HepG2 (cell line): ENCODE measurements around the gene SAMD4B. TPM values are rescaled to one million over a fixed set of nuclear protein-coding genes. Genes with fewer than 3 reads are reported as not detected.

Source experiments
- DPF2 ChIP-seq: sonication (generic); formaldehyde crosslinking; IDR thresholded peaks from 2 replicates; pipeline ENCODE4 v1.4.0; 2020; ENCODE audit warnings: mild to moderate bottlenecking, low read depth, missing genetic modification reagents, borderline replicate concordance
- DR1 ChIP-seq: sonication (generic); formaldehyde crosslinking; IDR thresholded peaks from 2 replicates; pipeline ENCODE4 v1.8.0; 2021; ENCODE audit warnings: mild to moderate bottlenecking, missing genetic modification reagents, inconsistent platforms
- MEIS1 ChIP-seq: sonication (generic); formaldehyde crosslinking; IDR thresholded peaks from 2 replicates; pipeline ENCODE4 v1.9.0; 2021; ENCODE audit warnings: mild to moderate bottlenecking, missing genetic modification reagents, moderate library complexity, borderline replicate concordance
- MZF1 ChIP-seq: sonication (generic); formaldehyde crosslinking; IDR thresholded peaks from 2 replicates; pipeline ENCODE4 v1.8.1; 2023; ENCODE audit warnings: mild to moderate bottlenecking, missing genetic modification reagents, borderline replicate concordance
- PCBP2 ChIP-seq: fragments of 200-400 bp; formaldehyde crosslinking; optimal IDR thresholded peaks from 2 replicates; pipeline ENCODE3; 2018; ENCODE audit warnings: low read length, low read depth; ENCODE audit not compliant: poor library complexity, severe bottlenecking
- PTBP1 ChIP-seq: fragments of 200-400 bp; formaldehyde crosslinking; IDR thresholded peaks from 2 replicates; pipeline ENCODE4 v1.6.1; 2018; ENCODE audit warnings: low read length, low read depth; ENCODE audit not compliant: poor library complexity, severe bottlenecking
- SMAD3 ChIP-seq: sonication (generic); formaldehyde crosslinking; IDR thresholded peaks from 2 replicates; pipeline ENCODE4 v1.4.0; 2020; ENCODE audit warnings: missing genetic modification reagents
- SMARCE1 ChIP-seq: fragments of 450-650 bp; IDR thresholded peaks from 2 replicates; pipeline ENCODE4 v1.6.1; 2017; ENCODE audit warnings: borderline replicate concordance
- SNAI1 ChIP-seq: sonication (generic); formaldehyde crosslinking; IDR thresholded peaks from 2 replicates; pipeline ENCODE4 v1.5.0; 2020; ENCODE audit warnings: mild to moderate bottlenecking, missing genetic modification reagents, borderline replicate concordance
- ZBTB1 ChIP-seq: sonication (generic); formaldehyde crosslinking; IDR thresholded peaks from 2 replicates; pipeline ENCODE4 v1.4.0; 2020; ENCODE audit warnings: missing genetic modification reagents, borderline replicate concordance
- ZFP37 ChIP-seq: sonication (generic); formaldehyde crosslinking; IDR thresholded peaks from 2 replicates; pipeline ENCODE4 v1.4.0; 2020; ENCODE audit warnings: missing genetic modification reagents, borderline replicate concordance
- ZFX ChIP-seq: sonication (generic); formaldehyde crosslinking; IDR thresholded peaks from 2 replicates; pipeline ENCODE4 v1.4.0; 2020; ENCODE audit warnings: mild to moderate bottlenecking, low read depth, missing genetic modification reagents, moderate library complexity
- ZNF225 ChIP-seq: sonication (generic); formaldehyde crosslinking; IDR thresholded peaks from 2 replicates; pipeline ENCODE4 v1.4.0; 2020; ENCODE audit warnings: mild to moderate bottlenecking, missing genetic modification reagents
- ZNF44 ChIP-seq: sonication (generic); formaldehyde crosslinking; IDR thresholded peaks from 2 replicates; pipeline ENCODE4 v1.5.1; 2020; ENCODE audit warnings: mild to moderate bottlenecking, missing genetic modification reagents
- ZNF460 ChIP-seq: sonication (generic); formaldehyde crosslinking; IDR thresholded peaks from 2 replicates; pipeline ENCODE4 v1.5.1; 2020; ENCODE audit warnings: missing genetic modification reagents, mild to moderate bottlenecking, borderline replicate concordance
- ZNF773 ChIP-seq: sonication (generic); formaldehyde crosslinking; IDR thresholded peaks from 2 replicates; pipeline ENCODE4 v1.4.0; 2020; ENCODE audit warnings: missing genetic modification reagents, borderline replicate concordance
- polyA plus RNA-seq, 8 experiments: library from polyadenylated mRNA; depleted of rRNA in 3 of 8; stranded (reverse) in 7 of 8; unstranded in 1 of 8; fragments of >200 nt; fragmentation: Illumina TruSeq in 4 of 8; extraction: Trizol in 4 of 8; gene quantifications; 2 replicates each; pipeline versions ENCODE4 v1.2.1 to v1.2.3, GENCODE V29; 2011 to 2016; ENCODE audit warnings: low read depth in 4 of 8, missing spikeins in 1 of 8, mixed read lengths in 1 of 8; ENCODE audit not compliant: insufficient read depth in 1 of 8
- total RNA-seq, 5 experiments: library from RNA; depleted of rRNA; stranded (reverse); fragments of >200 nt; fragmentation: Illumina TruSeq; extraction: Trizol; gene quantifications; 2 replicates each; pipeline ENCODE4 v1.2.3, GENCODE V29; 2016; ENCODE audit warnings: low read depth in 1 of 5
- TF ChIP-seq, protein P1 (sequence below): sonication (generic); formaldehyde crosslinking; IDR thresholded peaks from 2 replicates; pipeline ENCODE4 v1.8.1; 2023; ENCODE audit warnings: missing genetic modification reagents, inconsistent platforms, borderline replicate concordance
- TF ChIP-seq, protein P2 (sequence below): sonication (generic); formaldehyde crosslinking; IDR thresholded peaks from 2 replicates; pipeline ENCODE4 v1.4.0; 2020; ENCODE audit warnings: mild to moderate bottlenecking, missing genetic modification reagents
- TF ChIP-seq, protein P3 (sequence below): fragments of 450-650 bp; IDR thresholded peaks from 2 replicates; pipeline ENCODE4 v1.6.1; 2017; ENCODE audit warnings: mild to moderate bottlenecking

Gene SAMD4B
- total and polyA plus RNA-seq, 2 of the 13 experiments (the other 11 are each of a cell fraction or from before 2014, with no cell fraction given), result 26.0 to 31.8 TPM

DNA sequence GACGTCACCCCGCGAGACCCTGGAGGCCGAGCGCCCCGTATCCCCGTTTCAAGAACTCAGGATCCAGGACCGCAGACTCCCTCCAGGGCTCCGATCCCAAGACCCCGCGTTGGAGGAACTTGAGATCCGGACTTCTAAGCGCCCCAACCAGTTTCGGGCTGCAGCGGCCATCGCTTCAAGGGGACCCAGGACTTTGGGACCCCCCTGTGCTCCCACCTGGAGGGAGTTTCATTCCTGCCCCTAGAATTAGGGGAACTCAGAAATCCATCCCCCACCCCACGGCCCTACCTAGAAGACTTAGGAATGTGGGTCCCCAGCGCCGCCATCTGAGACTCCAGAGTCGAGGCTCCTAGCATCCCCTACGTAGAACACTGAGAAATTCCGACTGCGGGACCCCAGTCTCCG, 70.6 kb downstream of the SAMD4B start (continued):
- TF ChIP-seq, protein P1, sequence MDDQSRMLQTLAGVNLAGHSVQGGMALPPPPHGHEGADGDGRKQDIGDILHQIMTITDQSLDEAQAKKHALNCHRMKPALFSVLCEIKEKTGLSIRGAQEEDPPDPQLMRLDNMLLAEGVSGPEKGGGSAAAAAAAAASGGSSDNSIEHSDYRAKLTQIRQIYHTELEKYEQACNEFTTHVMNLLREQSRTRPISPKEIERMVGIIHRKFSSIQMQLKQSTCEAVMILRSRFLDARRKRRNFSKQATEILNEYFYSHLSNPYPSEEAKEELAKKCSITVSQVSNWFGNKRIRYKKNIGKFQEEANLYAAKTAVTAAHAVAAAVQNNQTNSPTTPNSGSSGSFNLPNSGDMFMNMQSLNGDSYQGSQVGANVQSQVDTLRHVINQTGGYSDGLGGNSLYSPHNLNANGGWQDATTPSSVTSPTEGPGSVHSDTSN (CRISPR knock-in tag), result no peak
- TF ChIP-seq MEIS1 (CRISPR knock-in tag), result no peak
- TF ChIP-seq DPF2, result no peak
- TF ChIP-seq ZFX (CRISPR knock-in tag), result no peak
- TF ChIP-seq ZNF460 (CRISPR knock-in tag), result no peak
- TF ChIP-seq DR1 (CRISPR knock-in tag), result no peak
- no peak for TF ChIP-seq MZF1 (CRISPR knock-in tag)
- no peak for TF ChIP-seq ZFP37 (CRISPR knock-in tag)
- TF ChIP-seq, protein P2, sequence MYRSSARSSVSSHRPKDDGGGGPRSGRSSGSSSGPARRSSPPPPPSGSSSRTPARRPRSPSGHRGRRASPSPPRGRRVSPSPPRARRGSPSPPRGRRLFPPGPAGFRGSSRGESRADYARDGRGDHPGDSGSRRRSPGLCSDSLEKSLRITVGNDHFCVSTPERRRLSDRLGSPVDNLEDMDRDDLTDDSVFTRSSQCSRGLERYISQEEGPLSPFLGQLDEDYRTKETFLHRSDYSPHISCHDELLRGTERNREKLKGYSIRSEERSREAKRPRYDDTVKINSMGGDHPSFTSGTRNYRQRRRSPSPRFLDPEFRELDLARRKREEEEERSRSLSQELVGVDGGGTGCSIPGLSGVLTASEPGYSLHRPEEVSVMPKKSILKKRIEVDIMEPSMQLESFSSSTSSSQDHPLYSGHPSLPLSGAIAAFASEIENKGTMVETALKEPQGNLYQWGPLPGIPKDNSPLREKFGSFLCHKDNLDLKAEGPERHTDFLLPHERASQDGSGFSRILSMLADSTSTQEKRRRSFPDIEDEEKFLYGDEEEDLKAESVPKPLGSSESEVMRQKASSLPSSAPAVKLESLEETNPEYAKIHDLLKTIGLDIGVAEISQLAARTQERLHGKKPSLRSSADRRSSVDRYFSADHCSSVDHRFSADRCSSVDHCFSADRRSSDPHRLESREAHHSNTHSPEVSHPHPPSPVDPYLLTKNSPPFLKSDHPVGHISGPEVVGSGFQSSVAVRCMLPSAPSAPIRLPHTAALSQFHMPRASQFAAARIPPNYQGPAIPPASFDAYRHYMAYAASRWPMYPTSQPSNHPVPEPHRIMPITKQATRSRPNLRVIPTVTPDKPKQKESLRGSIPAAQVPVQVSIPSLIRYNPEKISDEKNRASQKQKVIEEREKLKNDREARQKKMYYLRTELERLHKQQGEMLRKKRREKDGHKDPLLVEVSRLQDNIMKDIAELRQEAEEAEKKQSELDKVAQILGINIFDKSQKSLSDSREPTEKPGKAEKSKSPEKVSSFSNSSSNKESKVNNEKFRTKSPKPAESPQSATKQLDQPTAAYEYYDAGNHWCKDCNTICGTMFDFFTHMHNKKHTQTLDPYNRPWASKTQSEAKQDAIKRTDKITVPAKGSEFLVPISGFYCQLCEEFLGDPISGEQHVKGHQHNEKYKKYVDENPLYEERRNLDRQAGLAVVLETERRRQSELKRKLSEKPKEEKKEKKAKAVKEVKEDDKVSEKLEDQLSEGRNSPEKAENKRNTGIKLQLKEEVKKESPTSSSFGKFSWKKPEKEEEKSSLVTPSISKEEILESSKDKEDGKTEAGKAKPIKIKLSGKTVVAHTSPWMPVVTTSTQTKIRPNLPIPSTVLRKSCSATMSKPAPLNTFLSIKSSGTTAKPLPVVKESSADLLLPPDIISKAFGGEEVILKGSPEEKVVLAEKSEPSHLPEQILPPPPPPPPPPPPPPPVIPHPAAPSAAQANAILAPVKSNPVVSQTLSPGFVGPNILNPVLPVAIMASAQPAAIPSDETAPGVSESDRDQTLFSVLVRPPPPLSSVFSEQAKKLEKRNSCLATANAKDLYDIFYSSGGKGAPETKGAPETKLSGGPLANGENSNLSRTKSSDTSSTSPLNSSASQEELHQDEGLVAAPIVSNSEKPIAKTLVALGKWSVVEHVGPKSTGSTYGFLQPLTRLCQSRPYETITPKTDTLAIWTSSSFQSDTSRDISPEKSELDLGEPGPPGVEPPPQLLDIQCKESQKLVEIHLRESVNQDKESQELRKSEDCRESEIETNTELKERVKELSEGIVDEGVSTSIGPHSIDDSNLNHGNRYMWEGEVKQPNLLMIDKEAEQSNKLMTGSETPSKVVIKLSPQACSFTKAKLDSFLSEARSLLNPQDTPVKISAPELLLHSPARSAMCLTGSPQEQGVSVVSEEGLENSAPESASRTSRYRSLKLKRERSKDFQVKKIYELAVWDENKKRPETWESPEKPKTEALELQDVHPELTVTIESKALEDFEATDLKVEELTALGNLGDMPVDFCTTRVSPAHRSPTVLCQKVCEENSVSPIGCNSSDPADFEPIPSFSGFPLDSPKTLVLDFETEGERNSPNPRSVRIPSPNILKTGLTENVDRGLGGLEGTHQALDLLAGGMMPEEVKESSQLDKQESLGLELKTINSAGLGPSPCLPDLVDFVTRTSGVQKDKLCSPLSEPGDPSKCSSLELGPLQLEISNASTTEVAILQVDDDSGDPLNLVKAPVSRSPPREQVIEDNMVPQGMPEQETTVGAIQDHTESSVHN (CRISPR knock-in tag), result no peak
- peak; percentile 5; the same call in 1 of the 2 replicates for TF ChIP-seq SMAD3 (CRISPR knock-in tag)
- no peak for TF ChIP-seq PCBP2
- TF ChIP-seq SMARCE1, result no peak
- peak; percentile 5 for TF ChIP-seq PTBP1
- TF ChIP-seq, protein P3, sequence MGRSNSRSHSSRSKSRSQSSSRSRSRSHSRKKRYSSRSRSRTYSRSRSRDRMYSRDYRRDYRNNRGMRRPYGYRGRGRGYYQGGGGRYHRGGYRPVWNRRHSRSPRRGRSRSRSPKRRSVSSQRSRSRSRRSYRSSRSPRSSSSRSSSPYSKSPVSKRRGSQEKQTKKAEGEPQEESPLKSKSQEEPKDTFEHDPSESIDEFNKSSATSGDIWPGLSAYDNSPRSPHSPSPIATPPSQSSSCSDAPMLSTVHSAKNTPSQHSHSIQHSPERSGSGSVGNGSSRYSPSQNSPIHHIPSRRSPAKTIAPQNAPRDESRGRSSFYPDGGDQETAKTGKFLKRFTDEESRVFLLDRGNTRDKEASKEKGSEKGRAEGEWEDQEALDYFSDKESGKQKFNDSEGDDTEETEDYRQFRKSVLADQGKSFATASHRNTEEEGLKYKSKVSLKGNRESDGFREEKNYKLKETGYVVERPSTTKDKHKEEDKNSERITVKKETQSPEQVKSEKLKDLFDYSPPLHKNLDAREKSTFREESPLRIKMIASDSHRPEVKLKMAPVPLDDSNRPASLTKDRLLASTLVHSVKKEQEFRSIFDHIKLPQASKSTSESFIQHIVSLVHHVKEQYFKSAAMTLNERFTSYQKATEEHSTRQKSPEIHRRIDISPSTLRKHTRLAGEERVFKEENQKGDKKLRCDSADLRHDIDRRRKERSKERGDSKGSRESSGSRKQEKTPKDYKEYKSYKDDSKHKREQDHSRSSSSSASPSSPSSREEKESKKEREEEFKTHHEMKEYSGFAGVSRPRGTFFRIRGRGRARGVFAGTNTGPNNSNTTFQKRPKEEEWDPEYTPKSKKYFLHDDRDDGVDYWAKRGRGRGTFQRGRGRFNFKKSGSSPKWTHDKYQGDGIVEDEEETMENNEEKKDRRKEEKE, result no peak
- no peak for TF ChIP-seq ZBTB1
- 0 out of 2 replicates have a peak, but pooled peaks have one; percentile 42 for TF ChIP-seq SNAI1 (CRISPR knock-in tag)
- TF ChIP-seq ZNF773, result no peak
- no peak for TF ChIP-seq ZNF225 (CRISPR knock-in tag)
- no peak for TF ChIP-seq ZNF44 (CRISPR knock-in tag)
